Endodermal cell (in vitro differentiated cells): Measurements from ENCODE around the gene CDC40. TPM values are rescaled to one million over a fixed set of nuclear protein-coding genes. Genes with fewer than 3 reads are reported as not detected.
A peak's percentile ranks its signal among the peaks of the same experiment; 100 is the strongest.

Experiments
- DNase-seq: peaks from one replicate; pipeline ENCODE4 v3.0.0-alpha.2; 2017
- H3K27ac ChIP-seq: 2 replicates; pipeline ENCODE4 v1.5.1; 2013; ENCODE audit warnings: mild to moderate bottlenecking, low read depth, low read length, moderate library complexity
- H3K27me3 ChIP-seq: 2 replicates; pipeline ENCODE4 v1.6.1; 2013; ENCODE audit warnings: mild to moderate bottlenecking, low read length, moderate library complexity; ENCODE audit not compliant: insufficient read depth, control insufficient read depth, poor library complexity, severe bottlenecking
- H3K36me3 ChIP-seq: 2 replicates; pipeline ENCODE4 v1.7.0; 2013; ENCODE audit warnings: mild to moderate bottlenecking, low read length, moderate library complexity; ENCODE audit not compliant: control insufficient read depth, insufficient read depth
- H3K4me1 ChIP-seq: one replicate; pipeline ENCODE4 v1.7.0; 2013; ENCODE audit warnings: low read length; ENCODE audit not compliant: control insufficient read depth, insufficient read depth
- H3K4me3 ChIP-seq: 2 replicates; pipeline ENCODE4 v1.5.1; 2013; ENCODE audit warnings: mild to moderate bottlenecking, low read length, moderate library complexity
- H3K9ac ChIP-seq: 2 replicates; pipeline ENCODE4 v1.6.1; 2013; ENCODE audit warnings: mild to moderate bottlenecking, low read length, moderate library complexity; ENCODE audit not compliant: poor library complexity, severe bottlenecking; ENCODE audit errors: extremely low read depth
- H3K9me3 ChIP-seq: 2 replicates; pipeline ENCODE4 v1.6.1; 2013; ENCODE audit warnings: mild to moderate bottlenecking, low read length, moderate library complexity; ENCODE audit not compliant: control insufficient read depth
- H3K27ac Mint-ChIP-seq: 2 replicates; pipeline ENCODE4 v1.8.0; 2020; ENCODE audit warnings: mixed read lengths
- H3K27me3 Mint-ChIP-seq: 2 replicates; pipeline ENCODE4 v1.8.0; 2021; ENCODE audit warnings: mild to moderate bottlenecking, mixed read lengths; ENCODE audit not compliant: insufficient read depth
- H3K36me3 Mint-ChIP-seq: 2 replicates; pipeline ENCODE4 v1.8.0; 2020; ENCODE audit warnings: low read depth, mixed read lengths
- H3K4me1 Mint-ChIP-seq: 2 replicates; pipeline ENCODE4 v1.8.0; 2020; ENCODE audit warnings: mixed read lengths
- H3K4me3 Mint-ChIP-seq: 2 replicates; pipeline ENCODE4 v1.8.0; 2020; ENCODE audit warnings: mild to moderate bottlenecking, moderate library complexity, mixed read lengths
- H3K9me3 Mint-ChIP-seq: 2 replicates; pipeline ENCODE4 v1.8.0; 2020; ENCODE audit warnings: mild to moderate bottlenecking, mixed read lengths
- WGBS, 2 experiments: methylation state at CpG; one replicate each; pipeline versions ENCODE4 v1.1.5 to v1.1.7; 2013; ENCODE audit warnings: missing lambda C conversion rate in 2 of 2, mixed read lengths in 1 of 2; ENCODE audit not compliant: insufficient coverage in 1 of 2, insufficient read length in 1 of 2; 5-methylcytosine and 5-hydroxymethylcytosine counted together
- total RNA-seq, 2 donors: library from RNA; stranded (reverse); fragmentation: NEBNext Ultra II Directional in 1 of 2; extraction: Animal tissue kit (Norgen Biotek cat#: 25700) in 1 of 2; gene quantifications; 2 replicates in 1 of 2; 3 replicates in 1 of 2; pipeline ENCODE4 v1.2.1, GENCODE V29; 2021
- TF ChIP-seq, protein P1 (sequence below): fragments of 200-600 bp; sonication (generic); conservative IDR thresholded peaks from 2 replicates; pipeline ENCODE4 v1.5.0; 2021; ENCODE audit warnings: antibody characterized with exemption, mild to moderate bottlenecking

CDC40 gene
- total RNA-seq, 2 donors from 2014 or later, result 25.7 to 26.8 TPM

DNA sequence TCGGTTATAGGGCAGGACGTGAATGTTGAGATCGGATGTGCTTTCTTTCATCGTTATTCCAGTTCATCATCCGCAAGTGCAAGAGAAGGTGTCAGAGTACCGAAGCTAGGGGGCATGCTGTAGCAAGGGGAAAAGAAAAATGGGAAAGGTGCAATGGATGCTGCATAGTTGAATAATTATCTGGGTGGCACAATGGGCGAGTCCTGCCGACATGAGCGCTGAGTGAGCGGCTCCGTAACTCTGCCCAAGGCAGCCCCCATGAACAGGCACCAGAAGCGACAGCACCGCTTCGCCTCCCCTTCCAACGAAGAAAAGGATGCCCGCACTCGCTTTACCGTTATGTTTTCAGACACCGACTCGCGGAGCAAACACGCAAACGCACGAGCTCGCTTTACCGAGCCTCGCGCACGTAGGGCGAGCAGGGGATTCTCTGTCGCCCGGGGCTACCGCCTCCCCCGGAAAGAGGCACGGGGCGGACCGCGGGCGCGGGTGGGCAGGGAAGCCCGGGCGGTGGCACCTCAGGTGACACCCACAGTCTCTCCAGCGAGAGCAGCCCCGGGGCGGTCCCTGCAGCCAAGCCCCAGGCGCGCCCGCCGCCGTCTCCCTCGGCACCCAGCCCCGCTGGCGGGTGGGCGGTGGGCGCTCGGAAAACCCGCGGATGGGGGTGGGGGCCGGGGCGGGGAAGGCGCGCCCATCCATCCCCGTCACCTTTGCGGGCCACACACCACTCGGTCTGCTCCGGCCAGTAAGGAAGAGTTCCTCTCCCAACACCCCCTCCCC, 1.4 kb upstream of the CDC40 start:
- Mint-ChIP-seq H3K36me3 (no peaks in the 10 kb centered on the region), H3K9me3 (no peaks in the 10 kb centered on the region), H3K27ac (no peak overlapping the region), H3K4me3 (no peak overlapping the region), H3K27me3 (no peaks in the 10 kb centered on the region), H3K4me1 (peaks cover 16% of the 10 kb centered on the region)
- H3K27me3 ChIP-seq, result no peaks in the 10 kb centered on the region
- 0% methylated on average over 11 to 66 of the region's 66 CpGs for WGBS, 2 experiments
- TF ChIP-seq, protein P1, sequence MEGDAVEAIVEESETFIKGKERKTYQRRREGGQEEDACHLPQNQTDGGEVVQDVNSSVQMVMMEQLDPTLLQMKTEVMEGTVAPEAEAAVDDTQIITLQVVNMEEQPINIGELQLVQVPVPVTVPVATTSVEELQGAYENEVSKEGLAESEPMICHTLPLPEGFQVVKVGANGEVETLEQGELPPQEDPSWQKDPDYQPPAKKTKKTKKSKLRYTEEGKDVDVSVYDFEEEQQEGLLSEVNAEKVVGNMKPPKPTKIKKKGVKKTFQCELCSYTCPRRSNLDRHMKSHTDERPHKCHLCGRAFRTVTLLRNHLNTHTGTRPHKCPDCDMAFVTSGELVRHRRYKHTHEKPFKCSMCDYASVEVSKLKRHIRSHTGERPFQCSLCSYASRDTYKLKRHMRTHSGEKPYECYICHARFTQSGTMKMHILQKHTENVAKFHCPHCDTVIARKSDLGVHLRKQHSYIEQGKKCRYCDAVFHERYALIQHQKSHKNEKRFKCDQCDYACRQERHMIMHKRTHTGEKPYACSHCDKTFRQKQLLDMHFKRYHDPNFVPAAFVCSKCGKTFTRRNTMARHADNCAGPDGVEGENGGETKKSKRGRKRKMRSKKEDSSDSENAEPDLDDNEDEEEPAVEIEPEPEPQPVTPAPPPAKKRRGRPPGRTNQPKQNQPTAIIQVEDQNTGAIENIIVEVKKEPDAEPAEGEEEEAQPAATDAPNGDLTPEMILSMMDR, result peak; percentile 75
- H3K4me1 ChIP-seq, result peaks cover 7% of the 10 kb centered on the region
- H3K4me3 ChIP-seq, result peak overlapping the region; percentile 88
- peak overlapping the region; percentile 59 for H3K9ac ChIP-seq
- no peaks in the 10 kb centered on the region for H3K36me3 ChIP-seq
- H3K27ac ChIP-seq, result peak overlapping the region; percentile 97
- no peaks in the 10 kb centered on the region for H3K9me3 ChIP-seq
- DNase-seq, result peak; percentile 76

DNA sequence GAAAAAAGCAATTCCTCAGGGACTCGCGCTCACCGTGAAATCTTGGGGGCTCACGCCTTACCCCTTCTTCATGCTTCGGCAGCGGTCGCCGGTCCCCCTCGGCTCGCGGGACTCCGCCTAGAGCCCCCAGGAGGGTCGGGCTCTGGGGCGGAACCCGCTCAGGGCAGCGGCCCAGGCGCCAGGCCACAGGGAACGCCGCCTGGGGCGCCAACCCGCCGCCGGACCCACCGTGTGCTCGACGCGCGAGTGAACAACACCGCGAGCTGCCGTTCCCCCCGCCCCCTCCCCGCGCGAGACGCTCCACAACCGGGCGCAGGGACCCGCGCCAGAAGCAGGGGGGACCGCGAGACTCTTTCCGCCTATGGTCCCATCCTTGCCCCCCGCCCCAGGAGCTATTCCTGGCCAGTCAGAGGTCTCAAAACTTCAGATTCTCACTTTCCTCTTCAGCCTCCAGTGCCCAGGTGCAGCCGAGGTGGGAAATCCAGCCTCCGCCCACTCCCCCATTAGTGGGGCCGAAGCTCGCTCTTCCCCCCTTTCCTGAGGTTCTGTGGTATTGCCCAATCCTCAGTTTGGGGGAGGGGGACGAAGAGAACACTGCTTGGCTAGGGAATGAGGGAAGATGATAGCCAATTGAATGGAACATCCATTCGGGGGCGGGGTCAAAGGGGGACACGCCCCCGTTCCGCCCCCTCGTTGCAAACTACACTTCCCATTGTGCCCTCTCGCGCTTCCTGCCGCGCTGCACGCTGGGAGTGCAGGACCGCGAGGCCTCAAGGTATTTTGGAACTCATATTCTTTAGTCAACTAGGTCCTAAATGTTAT, 610 bp upstream of the CDC40 start, which contains the start of gene WASF1:
TSS of gene WASF1 (minus strand) at position 265 of the 822 bp plus-strand sequence. CDS start 52,069 bp downstream, outside the sequence.
- no peaks in the 10 kb centered on the region for H3K9me3 ChIP-seq
- H3K27me3 ChIP-seq, result no peaks in the 10 kb centered on the region
- Mint-ChIP-seq H3K36me3 (no peaks in the 10 kb centered on the region), H3K27ac (peak within 1 kb of the TSS; percentile 98), H3K4me1 (peaks cover 8% of the 10 kb centered on the region), H3K9me3 (no peaks in the 10 kb centered on the region), H3K27me3 (no peaks in the 10 kb centered on the region), H3K4me3 (no peak within 1 kb of the TSS)
- peak; percentile 99 for DNase-seq
- H3K36me3 ChIP-seq, result no peaks in the 10 kb centered on the region
- TF ChIP-seq, protein P1, result no peak
- peak within 1 kb of the TSS; percentile 72 for H3K9ac ChIP-seq
- peaks cover under 1% of the 10 kb centered on the region for H3K4me1 ChIP-seq
- peak within 1 kb of the TSS; percentile 88 for H3K4me3 ChIP-seq
- H3K27ac ChIP-seq, result peak within 1 kb of the TSS; percentile 97
- 0% methylated on average over 6 to 62 of the region's 62 CpGs for WGBS, 2 experiments

DNA sequence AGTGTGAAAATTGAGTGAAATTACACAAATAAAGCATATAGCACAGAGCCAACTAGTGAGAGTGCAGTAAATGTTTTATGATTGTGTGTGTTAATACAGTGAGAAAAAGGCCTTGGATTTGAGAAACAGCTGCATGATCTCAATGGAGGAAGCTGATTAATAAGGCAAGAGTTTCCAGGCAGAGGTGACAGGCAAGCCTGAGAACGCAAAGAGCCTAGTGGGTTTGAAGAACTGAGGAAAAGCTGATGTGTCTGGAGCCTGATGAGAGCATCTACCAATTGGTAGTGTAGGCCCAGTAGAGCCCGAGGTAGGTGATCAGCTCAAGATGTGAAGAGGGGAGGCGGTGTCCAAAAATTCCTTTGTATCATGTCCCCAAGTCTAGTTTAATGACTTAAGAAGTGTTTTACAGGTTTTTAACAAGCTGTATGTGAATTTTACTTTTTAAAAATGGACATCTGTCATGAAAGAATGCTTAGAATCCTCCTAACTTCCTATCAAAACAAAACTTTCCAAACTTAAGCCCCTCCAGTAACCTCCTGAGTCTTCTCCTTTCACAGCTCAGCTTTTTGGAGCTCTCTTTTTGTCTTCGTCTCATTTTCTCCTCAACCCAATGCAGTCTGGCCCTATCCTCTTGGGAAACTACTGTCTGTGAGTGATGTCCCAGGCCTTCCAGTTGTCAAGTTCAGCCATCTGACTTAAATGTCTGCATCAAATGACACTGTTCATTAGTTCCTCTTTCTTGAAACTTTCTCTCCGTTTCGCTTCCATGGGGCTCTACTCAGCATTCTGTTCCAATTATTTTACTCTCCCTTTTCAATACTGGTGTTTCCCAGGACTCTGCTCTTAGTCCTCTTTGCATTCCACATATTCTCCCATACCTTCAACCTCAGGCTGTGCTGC, 1.2 kb downstream of the CDC40 start:
- WGBS, 2 experiments, result 73 to 94% methylated on average over 4 to 6 of the region's 6 CpGs
- no peak for DNase-seq
- no peaks in the 10 kb centered on the region for H3K4me1 ChIP-seq
- no peak overlapping the region for H3K27ac ChIP-seq
- H3K4me3 ChIP-seq, result peak overlapping the region; percentile 88
- TF ChIP-seq, protein P1, result no peak
- no peak overlapping the region for H3K27ac Mint-ChIP-seq
- H3K4me1 Mint-ChIP-seq, result peaks cover 7% of the 10 kb centered on the region
- H3K27me3 ChIP-seq, result no peaks in the 10 kb centered on the region
- H3K9ac ChIP-seq, result peak overlapping the region; percentile 72
- H3K9me3 Mint-ChIP-seq, result no peaks in the 10 kb centered on the region
- no peaks in the 10 kb centered on the region for H3K9me3 ChIP-seq
- peaks cover 2% of the 10 kb centered on the region for H3K36me3 Mint-ChIP-seq
- no peaks in the 10 kb centered on the region for H3K36me3 ChIP-seq
- no peak overlapping the region for H3K4me3 Mint-ChIP-seq
- H3K27me3 Mint-ChIP-seq, result no peaks in the 10 kb centered on the region
